Measurements from ENCODE around the gene PLVAP.

PLVAP gene

DNA sequence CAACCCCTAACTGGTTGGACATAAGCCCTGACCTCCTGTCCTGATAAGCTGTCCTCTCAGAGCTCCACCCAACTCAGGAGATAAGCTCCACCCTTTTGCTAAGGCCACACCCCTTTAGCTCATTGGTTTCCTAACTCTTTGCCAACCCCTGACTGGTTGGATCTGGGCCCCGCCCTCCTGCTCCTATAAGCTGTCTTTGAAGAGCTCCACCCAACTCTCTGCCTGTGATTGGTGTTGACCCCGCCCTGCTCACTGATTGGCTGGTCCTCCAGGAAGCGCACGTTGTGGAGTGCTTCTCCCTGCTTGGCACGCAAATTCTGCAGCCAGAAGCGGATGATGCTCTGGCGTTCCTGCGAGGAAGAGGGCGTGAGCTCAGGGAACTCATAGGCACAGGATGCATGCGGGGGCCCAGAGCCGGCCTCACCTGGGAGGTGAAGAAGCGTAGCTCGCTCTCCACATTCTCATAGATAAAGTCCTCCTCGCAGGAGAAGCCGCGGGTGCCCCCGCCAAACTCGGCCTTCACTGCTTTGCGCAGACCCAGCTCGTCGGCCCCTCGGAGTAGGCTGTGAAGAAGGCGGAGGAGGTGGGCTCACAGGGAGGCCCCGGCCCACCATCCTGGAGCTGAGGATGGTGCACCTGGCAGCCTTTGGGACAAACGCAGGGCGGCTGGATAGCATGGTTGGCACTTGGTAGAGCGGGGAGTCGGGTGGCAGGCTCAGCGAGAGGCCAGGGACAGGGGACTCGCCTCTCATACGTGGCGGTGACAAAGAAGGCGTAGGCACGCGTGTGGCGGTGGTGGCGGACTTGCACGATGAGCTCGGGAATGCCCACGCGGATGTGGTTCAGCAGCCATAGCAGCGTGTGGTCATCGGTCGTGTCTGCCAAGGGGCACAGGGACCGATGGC, 44.2 kb downstream of the PLVAP start:
- DNase-seq: peak; percentile 58

DNA sequence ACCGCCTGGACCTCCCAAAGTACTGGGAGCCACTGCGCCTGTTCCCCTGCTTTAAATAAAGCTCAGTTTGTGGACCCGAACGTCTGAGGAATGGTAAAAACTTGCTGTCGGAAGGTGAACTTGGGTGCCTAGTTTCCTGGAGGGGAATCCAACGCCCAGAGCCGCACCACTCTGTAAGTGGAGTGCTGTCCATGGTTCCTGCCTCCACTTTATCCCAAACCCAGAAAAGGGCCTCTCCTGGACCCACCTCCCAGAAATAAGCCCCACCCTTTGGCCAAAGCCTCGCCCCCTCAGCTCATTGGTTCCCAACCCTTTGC, 44.8 kb downstream of the PLVAP start:
- DNase-seq: no peak

DNA sequence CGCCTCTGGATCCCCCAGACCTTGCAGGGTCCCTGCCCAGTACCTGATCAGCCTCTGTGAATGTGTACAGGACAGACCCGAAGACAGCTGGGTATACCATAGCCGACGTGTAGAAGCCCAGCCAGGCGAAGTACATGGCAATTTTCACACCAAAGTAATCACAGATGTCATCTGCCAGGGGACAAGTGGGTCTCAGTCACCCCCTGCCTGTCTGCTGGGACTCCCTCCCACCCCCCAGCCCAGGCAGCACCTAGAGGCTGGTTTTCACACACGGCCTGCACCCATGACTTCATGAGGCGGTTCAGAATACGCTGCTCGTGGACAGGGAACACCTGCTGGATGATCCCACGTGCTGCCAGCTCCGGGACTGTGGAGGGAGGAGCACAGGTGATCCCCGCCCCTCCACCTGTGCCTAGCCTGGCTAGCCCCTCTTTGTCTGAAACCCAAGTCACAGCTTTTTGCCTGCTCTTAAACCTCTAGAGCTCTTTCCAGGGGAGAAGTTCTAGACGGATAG, 46.0 kb downstream of the PLVAP start:
- no peak for DNase-seq

DNA sequence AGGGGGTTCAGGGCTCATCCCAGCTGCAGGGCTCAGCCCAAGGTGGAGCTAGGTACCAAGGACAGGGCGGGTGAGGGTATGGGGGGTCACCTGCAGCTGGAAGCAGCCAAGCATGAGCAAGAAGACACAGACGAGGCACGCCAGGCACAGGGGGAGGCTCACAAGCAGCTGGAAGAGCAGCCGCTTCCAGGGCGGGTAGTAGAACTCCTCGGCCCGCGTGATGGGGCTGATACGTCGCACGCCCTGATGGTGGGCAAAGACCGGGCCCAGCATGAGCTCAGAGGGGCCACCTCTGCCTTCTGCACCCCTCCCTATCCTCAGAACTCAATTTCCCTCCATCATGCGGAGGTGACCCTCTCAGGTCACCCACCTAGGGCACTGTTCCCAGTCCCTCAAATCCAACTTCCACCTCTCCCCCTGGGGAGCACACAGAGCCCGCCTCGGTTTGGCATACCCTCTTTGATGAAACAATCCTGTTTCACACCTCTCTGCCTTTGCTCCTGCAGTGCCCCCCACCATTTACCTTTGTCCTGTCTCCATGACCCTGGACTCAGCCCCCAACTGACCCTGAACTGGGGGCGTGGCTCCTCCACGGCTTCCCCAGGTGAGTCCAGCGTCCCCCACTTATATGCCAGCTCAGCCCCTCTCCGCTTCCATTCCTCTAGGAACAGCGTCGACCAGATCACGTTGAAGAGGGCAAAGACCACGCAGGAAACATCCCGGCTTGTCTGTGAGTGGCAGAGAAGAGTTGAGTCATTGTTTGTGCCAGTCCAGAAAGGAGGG, 46.7 kb downstream of the PLVAP start:
- no peak for DNase-seq

DNA sequence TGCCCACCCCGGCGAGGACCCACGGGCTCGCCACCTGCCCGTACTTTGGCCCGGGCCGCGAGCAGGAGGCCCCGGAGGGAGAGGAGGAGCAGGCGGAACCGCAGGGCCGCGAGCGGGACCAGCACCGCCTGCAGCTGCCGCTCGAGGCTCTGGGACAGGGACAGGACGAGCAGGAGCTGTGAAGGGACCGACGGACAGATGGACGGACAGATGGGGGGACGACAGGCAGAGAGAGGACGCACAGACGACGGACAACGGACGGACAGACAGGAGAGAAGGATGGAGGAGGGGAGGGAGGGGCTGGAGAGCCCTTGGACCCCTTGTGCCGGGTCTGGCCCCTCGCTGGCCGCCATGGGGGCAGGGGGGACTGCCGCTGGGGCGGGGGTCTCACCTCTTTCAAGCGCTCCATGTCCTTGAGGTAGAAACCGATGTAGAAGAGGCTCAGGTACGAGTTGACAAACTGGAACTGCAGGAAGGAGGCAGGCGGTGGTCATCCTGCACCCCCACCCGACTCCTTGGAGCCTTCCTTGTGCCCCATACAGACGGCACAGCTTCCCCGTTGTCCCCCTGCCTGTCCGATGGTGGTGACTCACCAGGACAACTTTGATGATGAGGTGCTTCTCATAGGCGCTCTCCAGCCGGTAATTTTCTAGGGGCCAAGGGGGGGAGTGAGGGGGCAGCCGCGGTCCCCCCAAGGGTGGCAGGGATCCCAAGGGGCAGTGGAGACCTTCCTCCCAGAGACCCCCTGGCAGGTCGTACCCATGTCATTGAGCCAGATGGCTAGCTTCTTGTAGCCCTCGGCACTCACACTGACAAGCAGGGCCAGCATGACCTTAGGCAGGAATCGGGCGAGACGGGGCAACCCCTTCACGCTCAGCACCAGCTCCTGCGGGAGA, 47.5 kb downstream of the PLVAP start:
- DNase-seq: no peak

- no peak for DNase-seq
Observed at GRCh38 chr19:17328517-17329365, 48.4 kb downstream of the PLVAP start.

GRCh38 chr19:17327654-17328516, 49.3 kb downstream of the PLVAP start:
- no peak for DNase-seq

GRCh38 chr19:17327068-17327653, 50.0 kb downstream of the PLVAP start:
- DNase-seq: no peak

- no peak for DNase-seq
Observed at GRCh38 chr19:17326595-17326966, 50.6 kb downstream of the PLVAP start.

DNA sequence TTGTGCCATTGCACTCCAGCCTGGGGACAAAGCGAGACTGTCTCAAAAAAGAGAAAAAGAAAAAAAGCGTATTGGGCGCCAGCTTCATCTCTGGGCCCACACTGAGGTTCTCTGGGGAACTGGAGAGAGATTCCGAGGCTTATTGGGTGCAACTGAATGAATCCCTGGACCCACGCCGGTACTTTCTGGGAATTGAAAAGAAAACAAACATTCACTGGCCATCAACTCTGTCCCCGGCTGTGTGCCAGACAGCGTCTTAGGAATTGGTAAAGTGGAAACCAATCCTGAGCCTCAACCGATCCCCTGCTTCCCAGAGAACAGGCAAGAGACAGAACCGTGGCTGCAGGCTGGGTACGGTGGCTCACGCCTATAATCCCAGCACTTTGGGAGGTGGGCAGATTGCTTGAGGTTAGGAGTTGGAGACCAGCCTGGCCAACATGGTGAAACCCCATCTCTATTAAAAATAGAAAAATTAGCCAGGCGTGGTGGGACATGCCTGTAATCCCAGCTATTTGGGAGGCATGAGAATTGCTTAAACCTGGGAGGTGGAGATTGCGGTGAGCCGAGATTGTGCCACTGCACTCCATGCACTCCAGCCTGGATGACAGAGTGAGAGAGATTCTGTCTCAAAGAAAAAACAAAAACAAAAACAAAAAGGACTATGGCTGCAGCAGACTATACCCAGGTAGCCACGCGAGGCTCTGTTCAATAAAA, 51.1 kb downstream of the PLVAP start:
- DNase-seq: no peak

DNA sequence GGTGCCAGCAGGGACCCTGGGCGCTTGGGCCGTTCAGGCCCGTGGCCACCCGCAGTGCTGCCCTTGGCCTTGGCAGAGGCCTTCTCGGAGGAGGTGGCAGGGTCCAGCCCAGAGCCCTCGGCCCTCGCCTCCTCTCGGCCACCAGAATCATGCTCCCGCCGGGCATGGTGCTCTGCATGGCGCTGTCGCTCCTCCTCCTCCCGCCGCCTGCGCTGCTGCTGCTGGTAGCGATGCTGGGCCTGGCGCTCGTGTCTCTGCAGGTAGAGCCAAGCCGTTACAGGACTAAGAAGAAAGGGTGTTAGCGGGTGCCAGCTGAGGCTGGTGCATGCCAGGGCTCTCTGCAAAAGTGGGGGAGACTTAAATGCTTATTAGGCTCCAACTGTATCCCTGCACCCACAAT, 52.0 kb downstream of the PLVAP start:
- DNase-seq: no peak

DNA sequence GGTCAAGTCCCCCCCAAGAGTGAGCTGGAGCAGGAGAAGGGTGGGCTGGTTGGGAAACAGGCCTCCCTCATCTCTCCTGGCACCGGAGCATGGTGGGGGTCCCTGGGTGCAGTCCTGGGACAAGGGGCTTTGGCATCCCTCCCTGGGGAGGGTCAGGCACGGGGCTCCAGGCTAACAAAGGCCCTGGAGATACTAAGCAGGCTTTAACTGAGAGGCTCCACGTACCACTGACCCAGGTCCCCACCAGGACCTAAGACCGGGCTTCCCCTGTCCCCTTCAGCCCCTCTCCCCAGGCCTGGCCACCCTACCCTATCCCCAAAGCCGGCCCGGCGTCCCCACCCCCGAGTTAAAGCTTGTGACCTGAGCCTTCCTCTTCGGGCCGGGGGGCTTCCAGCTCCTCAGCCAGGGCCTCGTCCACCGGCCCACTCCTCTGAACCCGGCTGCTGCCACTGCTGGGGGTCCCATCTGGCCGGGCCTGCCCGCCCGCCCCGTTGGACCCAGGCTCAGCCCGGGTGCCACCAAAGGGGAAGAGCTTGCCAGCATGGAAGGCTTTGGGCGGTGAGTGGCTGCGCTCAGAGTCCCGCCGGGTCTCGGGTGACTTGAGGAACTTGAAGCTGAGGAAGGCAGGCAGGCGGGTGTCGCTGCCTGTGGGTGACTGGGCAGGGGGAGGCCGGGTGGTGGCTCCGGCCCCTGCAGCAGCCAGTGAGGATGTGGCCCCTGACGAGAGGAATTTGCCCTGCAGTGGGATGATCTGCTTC, 52.6 kb downstream of the PLVAP start:
- no peak for DNase-seq

DNA sequence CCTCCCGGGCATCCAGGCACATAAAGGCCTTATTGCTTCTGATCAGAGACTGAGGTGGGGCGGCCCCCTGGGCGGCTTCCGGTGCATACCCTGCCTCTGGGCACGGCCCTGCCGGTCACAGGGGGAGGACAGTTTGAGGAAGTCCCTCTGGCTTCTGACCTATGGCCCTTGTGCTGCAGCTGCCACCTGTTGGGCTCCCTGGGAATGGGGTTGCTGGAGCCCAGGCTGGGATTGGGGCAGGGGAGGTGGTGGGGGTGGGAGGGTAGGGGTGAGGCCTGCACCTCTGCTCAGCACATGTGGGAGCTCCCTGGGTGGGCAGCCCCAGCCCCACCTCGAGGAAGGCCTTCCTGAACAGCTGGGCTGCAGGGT, 53.2 kb downstream of the PLVAP start:
- no peak for DNase-seq

DNA sequence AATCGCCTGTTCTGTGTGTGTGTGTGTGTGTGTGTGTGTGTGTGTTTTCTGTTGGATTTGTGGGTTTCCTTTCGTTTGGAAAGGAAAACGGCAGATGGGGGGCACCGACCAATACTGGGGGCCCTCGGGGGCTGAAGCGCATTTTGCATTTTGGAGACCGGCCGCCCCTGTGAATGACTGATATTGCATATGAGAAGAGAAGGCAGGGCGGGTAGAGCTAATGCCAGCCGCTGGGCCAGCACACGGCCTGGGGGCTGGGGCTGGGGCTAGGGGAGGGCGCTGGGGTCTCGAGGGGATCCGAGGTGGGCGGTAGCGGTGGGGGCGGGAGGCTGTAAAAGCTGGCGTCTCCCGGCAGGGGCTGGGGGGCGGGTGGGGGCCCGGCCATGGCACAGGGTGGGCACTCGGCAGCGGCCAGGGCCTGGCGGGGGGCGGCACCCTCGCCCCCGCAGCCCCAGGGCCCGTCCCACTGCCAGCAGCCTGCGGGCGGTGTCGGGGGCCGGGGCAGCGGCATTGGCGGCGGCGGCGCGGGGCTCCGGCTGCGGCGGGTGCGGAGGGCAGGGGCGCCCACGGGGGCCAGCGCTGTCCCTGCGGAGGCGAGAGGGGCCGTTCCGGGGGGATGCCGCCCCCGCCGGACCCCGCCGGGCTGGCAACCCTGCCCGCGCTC, 53.7 kb downstream of the PLVAP start:
- DNase-seq: no peak

DNA sequence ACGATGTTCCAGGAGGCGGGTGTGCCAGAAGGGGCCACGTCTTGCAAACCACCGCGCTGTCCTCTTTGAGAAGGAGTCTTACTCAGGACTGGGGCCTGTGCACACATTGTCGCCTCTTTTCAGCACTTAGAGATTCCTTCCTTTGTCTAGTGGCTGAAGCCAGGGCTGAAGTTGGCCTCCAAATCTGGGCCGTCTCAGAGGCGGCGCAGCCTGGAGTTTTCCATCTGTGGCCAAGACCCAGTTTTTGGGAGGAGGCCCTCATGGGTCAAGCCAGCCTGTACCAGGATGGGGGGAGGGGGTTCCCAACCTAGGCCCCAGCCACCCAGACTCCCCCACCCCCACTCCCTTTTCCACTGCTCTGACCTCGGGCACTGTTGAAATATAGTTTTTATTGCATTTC, 54.3 kb downstream of the PLVAP start:
- no peak for DNase-seq

DNA sequence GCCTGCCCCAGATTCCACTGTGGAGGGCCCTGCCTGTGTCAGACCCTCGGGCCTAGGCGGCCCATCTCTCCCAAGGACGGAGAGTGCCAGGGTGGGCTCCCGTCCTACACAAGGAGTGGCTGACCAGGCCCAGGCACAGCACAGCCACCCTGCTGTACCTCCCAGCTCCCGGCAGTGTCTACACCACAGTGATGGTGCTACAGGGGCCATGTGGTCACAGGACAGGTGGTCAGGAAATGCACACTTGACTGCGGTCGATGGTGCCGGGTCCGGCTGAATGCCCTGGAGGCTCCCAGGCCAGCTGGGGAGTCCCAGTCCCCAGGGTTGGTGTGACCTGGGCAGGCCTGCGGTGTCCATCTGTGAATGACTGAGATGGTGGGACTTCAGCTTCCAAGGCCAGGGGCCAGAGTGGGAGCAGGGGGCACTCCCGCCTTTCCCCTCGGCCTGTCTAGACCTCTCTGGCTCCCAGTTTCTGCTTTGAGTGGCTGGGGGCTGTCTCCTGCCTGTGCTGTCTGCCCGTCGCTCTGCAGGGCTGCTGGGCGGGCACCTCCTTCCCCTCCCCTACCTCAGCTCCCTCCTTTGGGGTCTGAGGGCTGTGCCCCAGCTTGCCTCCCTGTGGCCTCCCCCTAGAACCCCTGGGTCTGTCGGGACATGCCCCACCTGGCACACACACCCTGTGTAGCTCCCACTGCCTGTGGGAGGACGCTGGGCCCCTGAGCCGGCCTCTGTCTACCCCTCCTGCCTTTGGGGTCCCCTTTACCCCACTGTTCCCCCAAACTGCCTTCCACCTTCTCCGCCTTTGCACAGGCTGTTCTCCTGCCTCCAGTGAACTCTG, 55.3 kb downstream of the PLVAP start:
- no peak for DNase-seq

GRCh38 chr19:17320435-17320834, 56.7 kb downstream of the PLVAP start:
- no peak for DNase-seq

All from EL (cell line).